HEK293 (cell line): ENCODE results near the gene TXNRD2.
"Not testable (repeated sequence)": the region's sequence is repeated elsewhere in the genome, so short reads cannot be mapped to it uniquely, and the experiment has no call there.

Experiments used
- CTCF ChIA-PET: fragments of 350-600 bp; formaldehyde crosslinking; extraction: SDS; loops from one replicate; lab custom pipeline; 2021; ENCODE audit warnings: antibody characterized with exemption; lab: Yijun Ruan, JAX
- POLR2A ChIA-PET: fragments of 300-600 bp; formaldehyde crosslinking; extraction: SDS; loops from one replicate; lab custom pipeline; 2020; ENCODE audit warnings: antibody characterized with exemption, inconsistent platforms; lab: Yijun Ruan, JAX
- H3K27ac ChIP-seq: fragments of 200-500 bp; sonication (Bioruptor generic); 2 replicates; pipeline ENCODE4 v1.5.1; 2014; ENCODE audit warnings: low read depth, low read length, control low read depth, inconsistent platforms; ENCODE audit errors: extremely low read depth
- H3K36me3 ChIP-seq, 2 experiments: fragments of 200-500 bp in 1 of 2; sonication (Bioruptor generic) in 1 of 2; 1 replicate in 1 of 2; 2 replicates in 1 of 2; pipeline ENCODE4 v1.5.1; 2014 to 2017; ENCODE audit warnings: inconsistent platforms in 2 of 2, low read length in 2 of 2; ENCODE audit not compliant: control insufficient read depth in 2 of 2, insufficient read depth in 1 of 2
- H3K4me1 ChIP-seq: fragments of 200-500 bp; sonication (Bioruptor generic); 2 replicates; pipeline ENCODE4 v1.5.1; 2014; ENCODE audit warnings: mild to moderate bottlenecking, low read length, inconsistent platforms; ENCODE audit not compliant: control insufficient read depth, insufficient read depth
- H3K4me3 ChIP-seq: 2 replicates; pipeline ENCODE4 v1.5.1; 2011; ENCODE audit warnings: low read depth, mild to moderate bottlenecking, control low read depth, low read length, moderate library complexity
- H3K9me3 ChIP-seq: fragments of 200-500 bp; sonication (Bioruptor generic); 2 replicates; pipeline ENCODE4 v1.5.1; 2014; ENCODE audit warnings: low read depth, low read length, inconsistent platforms; ENCODE audit not compliant: control insufficient read depth, insufficient read depth
- HIC1 ChIP-seq: fragments of 450-650 bp; formaldehyde crosslinking; IDR thresholded peaks from 2 replicates; pipeline ENCODE4 v1.5.1; 2016; ENCODE audit warnings: missing biosample characterization, missing genetic modification characterization
- SETDB1 ChIP-seq: IDR thresholded peaks from one replicate; pipeline ENCODE4 v1.6.1; 2017; ENCODE audit warnings: mild to moderate bottlenecking, low read length, moderate library complexity, mixed read lengths; ENCODE audit not compliant: insufficient read length
- ZBTB21 ChIP-seq: fragments of 450-650 bp; formaldehyde crosslinking; IDR thresholded peaks from 2 replicates; pipeline ENCODE4 v1.5.1; 2017; ENCODE audit warnings: missing biosample characterization, missing genetic modification characterization
- ZBTB8A ChIP-seq: fragments of 450-650 bp; formaldehyde crosslinking; IDR thresholded peaks from 2 replicates; pipeline ENCODE4 v1.5.1; 2016; ENCODE audit warnings: missing biosample characterization, missing genetic modification characterization
- ZNF184 ChIP-seq: fragments of 450-650 bp; IDR thresholded peaks from 2 replicates; pipeline ENCODE4 v1.5.1; 2018; ENCODE audit warnings: missing biosample characterization, mild to moderate bottlenecking, missing genetic modification characterization
- ZNF423 ChIP-seq: fragments of 450-650 bp; formaldehyde crosslinking; IDR thresholded peaks from 2 replicates; pipeline ENCODE4 v1.5.1; 2016; ENCODE audit warnings: missing biosample characterization, missing genetic modification characterization
- ZNF513 ChIP-seq: fragments of 450-650 bp; IDR thresholded peaks from 2 replicates; pipeline ENCODE4 v1.5.1; 2018; ENCODE audit warnings: missing biosample characterization, missing genetic modification characterization
- ZNF600 ChIP-seq: fragments of 450-650 bp; formaldehyde crosslinking; IDR thresholded peaks from 2 replicates; pipeline ENCODE4 v1.5.1; 2016; ENCODE audit warnings: missing biosample characterization, missing genetic modification characterization
- ZNF645 ChIP-seq: fragments of 450-650 bp; formaldehyde crosslinking; IDR thresholded peaks from 2 replicates; pipeline ENCODE4; 2016; ENCODE audit warnings: missing biosample characterization, missing genetic modification characterization
- ZNF660 ChIP-seq: fragments of 450-650 bp; IDR thresholded peaks from 2 replicates; pipeline ENCODE4 v1.5.1; 2018; ENCODE audit warnings: missing biosample characterization, mild to moderate bottlenecking, missing genetic modification characterization
- ZXDB ChIP-seq: fragments of 450-650 bp; formaldehyde crosslinking; IDR thresholded peaks from 2 replicates; pipeline ENCODE4 v1.5.1; 2016; ENCODE audit warnings: missing biosample characterization, missing genetic modification characterization

The TXNRD2 gene

GRCh38 chr22:19884954-19885751, 56.5 kb downstream of the TXNRD2 start:
- Histone ChIP-seq H3K9me3 (no peaks in the 10 kb centered on the region), H3K27ac (no peak overlapping the region), H3K4me3 (no peak overlapping the region), H3K4me1 (peaks cover 8% of the 10 kb centered on the region), H3K36me3 (no peaks in the 10 kb centered on the region)
- CTCF ChIA-PET, result interaction anchor here (1.1 kb wide), 1 partner anchor 25 kb away, joined by 8 read pairs; no protein-coding TSS in a partner anchor
- TF ChIP-seq ZBTB21, result no peak
- TF ChIP-seq ZNF600 (tag by site-specific recombination), result peak; percentile 41; the same call in 1 of the 2 replicates
- POLR2A ChIA-PET, result interaction anchor here (0.8 to 2.1 kb wide), 2 partner anchors 12 to 31 kb away, joined by 3 to 6 read pairs; partner anchors contain the start of genes GNB1L and RTL10

- TF ChIP-seq HIC1 (tag by site-specific recombination) (no peak), ZXDB (no peak), SETDB1 (no peak), ZNF660 (tag by site-specific recombination) (no peak), ZNF645 (no peak), ZNF513 (tag by site-specific recombination) (no peak), ZNF184 (tag by site-specific recombination) (no peak), ZBTB8A (no peak), ZNF423 (tag by site-specific recombination) (no peak)
- TF ChIP-seq, all 188 proteins: peak for 0
- CTCF ChIA-PET, result interaction anchor here (0.8 to 1.1 kb wide), 2 partner anchors 26 to 154 kb away, joined by 3 to 8 read pairs; no protein-coding TSS in a partner anchor
- Histone ChIP-seq H3K9me3 (no peaks in the 10 kb centered on the region), H3K4me1 (peaks cover 8% of the 10 kb centered on the region), H3K4me3 (no peak overlapping the region), H3K36me3 (no peaks in the 10 kb centered on the region), H3K27ac (no peak overlapping the region)
- POLR2A ChIA-PET, result interaction anchor here (2.1 kb wide), 1 partner anchor 30 kb away, joined by 6 read pairs; the partner anchor contains the start of genes GNB1L and RTL10
These were observed 57.3 kb downstream of the TXNRD2 start for GRCh38 chr22:19884161-19884953.

- CTCF ChIA-PET, result interaction anchor here (0.8 to 2.4 kb wide), 3 partner anchors 9 to 153 kb away, joined by 3 to 14 read pairs (median 6); no protein-coding TSS in a partner anchor
- H3K9me3 ChIP-seq, H3K36me3 ChIP-seq, H3K4me3 ChIP-seq, H3K27ac ChIP-seq, POLR2A ChIA-PET, H3K4me1 ChIP-seq: not testable (repeated sequence)
These were observed 58.2 kb downstream of the TXNRD2 start for GRCh38 chr22:19883446-19883845.
